Kidney (tissue), 14 donors: ENCODE results near the gene MAP10. TPM values are rescaled to one million over a fixed set of nuclear protein-coding genes. Genes with fewer than 3 reads are reported as not detected.

Experiments used
- DNase-seq, 5 donors: peaks; one replicate each; pipeline ENCODE4 v3.0.0-alpha.2; 2013 to 2020
- FAIRE-seq: peaks from 2 replicates; lab custom pipeline; 2012; peaks lifted over from hg19 to GRCh38; lab: Jason Lieb, UNC
- H3K27ac ChIP-seq, 2 donors: one replicate each; pipeline ENCODE4 v1.7.0; 2013; ENCODE audit warnings: low read depth in 2 of 2, low read length in 2 of 2, inconsistent platforms in 1 of 2
- H3K27me3 ChIP-seq: one replicate; pipeline ENCODE4 v1.7.1; 2013; ENCODE audit warnings: low read length, inconsistent platforms; ENCODE audit not compliant: control insufficient read depth, insufficient read depth
- H3K36me3 ChIP-seq, 3 donors: one replicate each; pipeline versions ENCODE4 v1.7.0 to v1.7.1; 2013; ENCODE audit warnings: low read length in 3 of 3, control low read depth in 1 of 3, inconsistent platforms in 1 of 3; ENCODE audit not compliant: insufficient read depth in 3 of 3, control insufficient read depth in 2 of 3
- H3K4me1 ChIP-seq, 3 donors: one replicate each; pipeline versions ENCODE4 v1.7.0 to v1.7.1; 2013; ENCODE audit warnings: low read length in 3 of 3, inconsistent platforms in 1 of 3, low read depth in 1 of 3; ENCODE audit not compliant: control insufficient read depth in 2 of 3, insufficient read depth in 2 of 3
- H3K4me3 ChIP-seq, 3 donors: one replicate each; pipeline versions ENCODE4 v1.7.0 to v1.8.1; 2013; ENCODE audit warnings: low read length in 3 of 3, control low read depth in 1 of 3, inconsistent platforms in 1 of 3
- H3K9ac ChIP-seq, 3 donors: one replicate each; pipeline versions ENCODE4 v1.7.0 to v1.7.1; 2013; ENCODE audit warnings: low read length in 3 of 3, control low read depth in 1 of 3, inconsistent platforms in 1 of 3
- H3K9me3 ChIP-seq, 3 donors: one replicate each; pipeline versions ENCODE4 v1.7.0 to v1.7.1; 2013; ENCODE audit warnings: low read length in 3 of 3, control low read depth in 1 of 3, inconsistent platforms in 1 of 3; ENCODE audit not compliant: control insufficient read depth in 2 of 3, insufficient read depth in 1 of 3
- CTCF ChIP-seq: IDR thresholded peaks from 3 replicates; pipeline ENCODE4 v1.5.1; 2012; ENCODE audit warnings: mild to moderate bottlenecking, moderate library complexity, borderline replicate concordance; ENCODE audit not compliant: insufficient read depth; ENCODE audit errors: extremely low read depth
- intact Hi-C: fragments of 100-400 bp; cut with DNase I; formaldehyde crosslinking; loops from one replicate; pipeline ENCODE4 v1.11.1; 2022
- polyA plus RNA-seq: library from polyadenylated mRNA; stranded (reverse); fragments of 350-450 nt; fragmentation: Illumina TruSeq; extraction: RNeasy Lipid Tissue Mini Kit (QIAGEN cat#74804); gene quantifications from one replicate; pipeline ENCODE4 v1.2.3, GENCODE V29; 2014; ENCODE audit warnings: low read depth, low replicate concordance; ENCODE audit not compliant: insufficient read depth
- total RNA-seq: library from RNA; stranded (reverse); fragmentation: NEBNext Ultra II Directional; extraction: Animal tissue kit (Norgen Biotek cat#: 25700); gene quantifications from one replicate; pipeline ENCODE4 v1.2.1, GENCODE V29; 2021
- donor health status: control.
- donor health status: control.
- donor health status: control.
- donor health status: control.
- donor health status: control.
- donor health status: DM: yes; HTN: yes; CAD: no.
- donor health status: Normal renal cell carcinoma (clear cell type).

Gene MAP10
- total and polyA plus RNA-seq, 2 donors from 2014 or later = 1.1 to 3.8 TPM

- no peak for FAIRE-seq
- intact Hi-C loops = no loop called here
- TF ChIP-seq CTCF = no peak
- Histone ChIP-seq H3K9ac (no peak overlapping the region), H3K27ac (no peak overlapping the region), H3K36me3 (no peaks in the 10 kb centered on the region), H3K9me3 (no peaks in the 10 kb centered on the region), H3K27me3 (no peaks in the 10 kb centered on the region), H3K4me3 (no peak overlapping the region), H3K4me1 (no peaks in the 10 kb centered on the region)
- no peak for DNase-seq
These were observed 6.3 kb upstream of the MAP10 start for GRCh38 chr1:232798920-232799319.

GRCh38 chr1:232806186-232806510 is 932 bp downstream of the MAP10 start:
- Histone ChIP-seq H3K4me1 (peaks cover 4 to 9% (median 4%) of the 10 kb centered on the region in 3 donors), H3K9me3 (peaks cover 0 to 11% (median 0%) of the 10 kb centered on the region in 3 donors), H3K9ac (peak overlapping the region in 1 of 3 donors; percentile 66), H3K36me3 (no peaks in the 10 kb centered on the region), H3K4me3 (peak overlapping the region in 2 of 3 donors; percentile 74 to 78), H3K27ac (no peak overlapping the region), H3K27me3 (no peaks in the 10 kb centered on the region)
- FAIRE-seq (no peak), DNase-seq (no peak)
- intact Hi-C loops = no loop called here
- no peak for TF ChIP-seq CTCF

GRCh38 chr1:232810856-232811255 is 5.6 kb downstream of the MAP10 start:
- intact Hi-C loops = no loop called here
- no peak for FAIRE-seq

More at GRCh38 chr1:232810856-232811255, 5.6 kb downstream of the MAP10 start:
- Histone ChIP-seq H3K36me3 (no peaks in the 10 kb centered on the region), H3K27ac (no peak overlapping the region), H3K9ac (no peak overlapping the region), H3K9me3 (peaks cover 0 to 11% (median 0%) of the 10 kb centered on the region in 3 donors), H3K27me3 (no peaks in the 10 kb centered on the region), H3K4me3 (no peak overlapping the region), H3K4me1 (no peaks in the 10 kb centered on the region)
- no peak for TF ChIP-seq CTCF
- DNase-seq = no peak
